Esophagus squamous epithelium (tissue), 4 donors: Measurements from ENCODE around the gene OPCML.

ENCODE experiments used
- POLR2A ChIP-seq, 4 donors: fragments of 450-650 bp; IDR thresholded peaks; one replicate each; pipeline ENCODE4 v1.6.1; 2017; ENCODE audit warnings: antibody characterized with exemption in 4 of 4, mild to moderate bottlenecking in 4 of 4, moderate library complexity in 3 of 4
- TF ChIP-seq, protein P1 (sequence below), 6 experiments: fragments of 450-650 bp in 4 of 6; fragments of 200-600 bp in 2 of 6; sonication (generic) in 2 of 6; IDR thresholded peaks; one replicate each; pipeline ENCODE4 v1.5.1; 2016 to 2019; ENCODE audit warnings: antibody characterized with exemption in 6 of 6, mild to moderate bottlenecking in 4 of 6, moderate library complexity in 4 of 6

- no peak for TF ChIP-seq POLR2A (IDR thresholded peaks at IDR 0.05)
- TF ChIP-seq, protein P1, sequence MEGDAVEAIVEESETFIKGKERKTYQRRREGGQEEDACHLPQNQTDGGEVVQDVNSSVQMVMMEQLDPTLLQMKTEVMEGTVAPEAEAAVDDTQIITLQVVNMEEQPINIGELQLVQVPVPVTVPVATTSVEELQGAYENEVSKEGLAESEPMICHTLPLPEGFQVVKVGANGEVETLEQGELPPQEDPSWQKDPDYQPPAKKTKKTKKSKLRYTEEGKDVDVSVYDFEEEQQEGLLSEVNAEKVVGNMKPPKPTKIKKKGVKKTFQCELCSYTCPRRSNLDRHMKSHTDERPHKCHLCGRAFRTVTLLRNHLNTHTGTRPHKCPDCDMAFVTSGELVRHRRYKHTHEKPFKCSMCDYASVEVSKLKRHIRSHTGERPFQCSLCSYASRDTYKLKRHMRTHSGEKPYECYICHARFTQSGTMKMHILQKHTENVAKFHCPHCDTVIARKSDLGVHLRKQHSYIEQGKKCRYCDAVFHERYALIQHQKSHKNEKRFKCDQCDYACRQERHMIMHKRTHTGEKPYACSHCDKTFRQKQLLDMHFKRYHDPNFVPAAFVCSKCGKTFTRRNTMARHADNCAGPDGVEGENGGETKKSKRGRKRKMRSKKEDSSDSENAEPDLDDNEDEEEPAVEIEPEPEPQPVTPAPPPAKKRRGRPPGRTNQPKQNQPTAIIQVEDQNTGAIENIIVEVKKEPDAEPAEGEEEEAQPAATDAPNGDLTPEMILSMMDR (IDR thresholded peaks at IDR 0.05): no peak
Measured at GRCh38 chr11:132632641-132633124, 899.6 kb downstream of the OPCML start.
